CD4-positive, alpha-beta T cell treated with Interleukin-15 for 4 hours (primary cell): ENCODE measurements around the gene TRAK1.
"Not testable (repeated sequence)": the region's sequence is repeated elsewhere in the genome, so short reads cannot be mapped to it uniquely, and the experiment has no call there.

Experiments
- DNase-seq: peaks from one replicate; pipeline ENCODE4 v3.0.0-alpha.2; 2020; ENCODE audit warnings: low spot score

TRAK1 gene

GRCh38 chr3:42098171-42098570, 7.0 kb downstream of the TRAK1 start:
- no peak for DNase-seq

DNA sequence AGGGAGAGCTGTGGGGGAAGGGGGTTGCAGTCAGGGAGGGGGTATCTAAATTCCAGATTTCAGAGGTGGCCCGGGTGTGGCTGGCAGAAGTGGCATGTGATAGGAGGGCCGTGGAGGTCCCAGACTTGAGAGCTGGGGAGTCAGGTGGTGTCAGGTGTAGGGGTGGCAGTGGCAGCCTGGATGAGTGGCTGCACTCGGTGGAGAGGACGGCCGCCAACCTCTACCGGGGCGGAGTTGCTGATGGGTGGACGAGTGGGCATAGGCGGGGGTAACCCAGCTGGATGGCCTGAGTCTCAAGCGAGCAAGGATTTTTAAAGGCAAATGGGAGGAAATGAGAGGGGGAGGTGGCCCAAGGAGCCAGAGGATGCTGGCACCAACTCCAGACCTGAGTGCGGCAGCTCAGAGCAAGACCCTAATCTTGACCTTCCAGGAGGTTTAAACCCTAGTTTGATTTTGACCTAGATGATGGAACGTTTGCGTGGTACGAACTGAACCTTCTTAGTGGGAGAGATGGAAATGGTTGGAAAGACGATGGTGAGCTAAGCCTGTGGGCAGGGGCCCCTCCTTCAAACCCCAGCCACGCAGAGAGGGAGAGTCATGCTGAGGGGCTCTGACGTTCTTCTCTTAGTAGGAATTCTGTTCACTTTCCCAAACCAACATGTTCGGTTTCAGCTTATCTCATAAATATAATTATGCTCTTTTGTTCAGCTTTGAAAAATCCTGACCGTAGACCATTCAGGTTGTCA, 8.0 kb downstream of the TRAK1 start:
- no peak for DNase-seq

- no peak for DNase-seq
Measured at GRCh38 chr3:42101048-42101447, 9.9 kb downstream of the TRAK1 start.

- no peak for DNase-seq
Measured at GRCh38 chr3:42101481-42101880, 10.3 kb downstream of the TRAK1 start.

GRCh38 chr3:42102571-42102970, 11.4 kb downstream of the TRAK1 start:
- DNase-seq, result no peak

- DNase-seq, result not testable (repeated sequence)
Measured at GRCh38 chr3:42103921-42104665, 12.9 kb downstream of the TRAK1 start.

DNA sequence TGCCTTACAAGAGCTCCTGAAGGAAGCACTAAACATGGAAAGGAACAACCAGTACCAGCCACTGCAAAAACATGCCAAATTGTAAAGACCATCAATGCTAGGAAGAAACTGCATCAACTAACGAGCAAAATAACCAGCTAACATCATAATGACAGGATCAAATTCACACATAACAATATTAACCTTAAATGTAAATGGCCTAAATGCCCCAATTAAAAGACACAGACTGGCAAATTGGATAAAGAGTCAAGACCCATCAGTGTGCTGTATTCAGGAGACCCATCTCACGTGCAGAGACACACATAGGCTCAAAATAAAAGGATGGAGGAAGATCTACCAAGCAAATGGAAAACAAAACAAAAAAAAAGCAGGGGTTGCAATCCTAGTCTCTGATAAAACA, 14.8 kb downstream of the TRAK1 start:
- DNase-seq, result not testable (repeated sequence)

DNA sequence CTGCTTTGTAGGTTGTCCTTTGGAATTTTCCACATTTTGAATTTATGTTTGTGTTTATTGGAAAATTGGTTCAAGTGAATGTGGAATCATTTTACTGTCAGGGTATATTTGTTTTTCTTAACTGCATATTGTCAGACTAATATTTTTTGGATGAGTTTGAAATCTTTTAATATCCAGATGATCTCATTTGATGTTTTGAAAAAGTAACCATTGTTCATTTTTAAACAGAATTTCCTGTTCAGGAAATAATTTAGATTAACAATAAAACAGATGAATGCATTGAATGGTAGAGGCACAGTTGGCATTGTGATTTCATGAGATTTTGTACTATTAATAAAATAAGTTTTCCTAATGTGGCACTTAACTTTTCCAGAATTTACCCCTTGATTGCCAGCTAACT, 15.5 kb downstream of the TRAK1 start:
- DNase-seq, result no peak

GRCh38 chr3:42110631-42111030, 19.5 kb downstream of the TRAK1 start:
- DNase-seq, result no peak

DNA sequence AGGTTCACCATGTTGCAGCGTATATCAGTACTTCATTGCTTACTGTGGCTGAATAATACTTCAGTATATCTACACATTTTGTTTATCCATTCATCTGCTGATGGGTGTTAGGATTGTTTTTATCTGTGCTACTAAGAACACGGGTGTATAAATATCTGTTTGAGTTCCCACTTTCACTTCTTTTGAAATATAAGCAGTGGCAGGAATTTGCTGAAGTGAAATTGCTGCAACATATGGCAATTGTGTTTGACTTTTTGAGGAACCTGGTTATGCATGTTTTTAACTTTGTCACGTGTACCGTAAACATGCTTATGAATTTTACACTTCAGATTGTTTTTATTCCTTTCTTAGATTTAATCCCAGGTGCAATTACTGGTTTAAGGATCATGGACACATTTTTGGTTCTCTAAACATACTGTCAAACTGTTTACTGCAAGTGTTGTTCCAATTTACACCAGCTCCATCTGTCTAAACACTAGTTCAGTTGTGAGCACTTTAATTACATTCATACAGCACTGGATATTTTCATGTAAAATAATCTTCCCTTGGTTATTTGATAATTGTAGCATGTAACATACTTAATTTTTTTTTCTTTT, 23.1 kb downstream of the TRAK1 start:
- no peak for DNase-seq

GRCh38 chr3:42115215-42115614, 24.1 kb downstream of the TRAK1 start:
- no peak for DNase-seq

DNA sequence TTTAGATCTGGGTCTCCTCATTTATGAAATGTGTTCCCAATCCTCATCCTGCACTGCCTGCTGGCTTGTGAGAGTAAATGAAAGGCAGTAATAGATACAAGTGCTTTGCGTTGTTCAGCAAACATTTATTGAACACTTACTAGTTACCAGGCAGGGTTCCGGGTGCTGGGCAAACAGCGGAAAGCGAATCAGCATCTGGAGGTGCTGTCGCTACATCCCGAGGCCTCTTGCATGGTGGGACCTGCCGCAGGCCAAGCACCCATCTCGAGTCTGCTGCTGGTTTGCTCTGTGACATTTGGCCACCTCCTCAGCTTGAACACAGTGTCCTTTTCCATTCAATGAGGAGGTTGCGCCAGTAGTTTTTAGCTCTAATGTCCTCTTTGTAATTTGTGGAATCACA, 24.8 kb downstream of the TRAK1 start:
- DNase-seq, result no peak

DNA sequence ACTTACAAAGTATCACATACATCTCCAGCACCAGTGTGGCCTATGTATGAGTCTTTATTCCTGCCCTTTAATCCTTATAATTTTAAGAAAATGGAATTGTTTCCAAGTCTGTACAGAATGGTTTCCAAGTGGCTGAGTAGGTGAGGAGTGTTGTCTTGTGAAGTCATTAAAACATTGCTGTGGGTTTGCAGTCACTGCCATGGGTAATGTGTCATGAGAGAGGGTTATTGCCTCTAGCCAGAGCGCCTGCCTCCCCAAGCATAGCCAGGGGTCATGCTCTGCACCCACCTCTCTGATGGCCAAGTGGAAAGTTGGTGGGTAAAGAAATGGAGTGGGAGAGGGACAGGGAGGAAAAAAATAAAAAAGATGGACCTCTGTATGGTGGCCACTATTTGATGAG, 25.3 kb downstream of the TRAK1 start:
- DNase-seq, result no peak

- no peak for DNase-seq
Measured at GRCh38 chr3:42117175-42118008, 26.2 kb downstream of the TRAK1 start.

- DNase-seq, result peak; percentile 9
Measured at GRCh38 chr3:42118762-42119361, 27.7 kb downstream of the TRAK1 start.

- no peak for DNase-seq
Measured at GRCh38 chr3:42119561-42120355, 28.6 kb downstream of the TRAK1 start.

- DNase-seq, result no peak
Measured at GRCh38 chr3:42120866-42121265, 29.7 kb downstream of the TRAK1 start.

DNA sequence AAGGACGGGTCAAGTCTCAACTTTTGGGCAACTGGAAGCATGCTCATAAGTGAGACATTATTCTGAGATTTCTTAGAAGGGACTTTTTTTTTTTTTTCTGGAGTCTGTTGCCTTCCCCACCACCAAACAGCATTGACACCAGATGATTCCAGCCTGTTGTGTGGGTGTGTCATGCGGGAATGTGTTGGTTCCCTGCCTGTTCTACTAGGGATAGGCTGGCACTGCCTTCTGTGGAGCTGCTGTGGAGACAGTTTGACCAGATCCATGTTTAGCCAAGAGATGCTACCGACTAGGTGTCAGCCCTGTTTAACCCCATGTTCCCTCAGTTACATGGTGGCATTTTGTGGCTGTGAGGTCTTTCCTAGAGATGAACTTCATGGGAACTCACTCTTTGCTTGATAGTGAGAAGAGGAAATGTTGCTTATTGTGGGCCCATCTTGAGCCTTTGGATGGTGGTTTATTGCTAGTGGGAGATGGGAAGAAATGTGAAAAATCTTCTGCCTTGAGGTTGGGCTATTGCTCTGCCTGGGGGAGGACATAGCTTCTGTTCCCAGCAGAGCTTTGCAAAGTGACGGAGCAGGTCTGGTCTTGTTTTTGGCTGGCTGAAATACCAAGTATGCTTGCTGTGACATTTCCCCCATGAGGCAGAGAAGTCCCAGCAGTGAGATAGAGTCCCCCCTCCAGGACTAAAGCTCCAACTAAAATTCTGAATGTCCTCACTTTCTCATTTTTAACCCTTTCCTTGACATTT, 31.3 kb downstream of the TRAK1 start:
- DNase-seq, result no peak

DNA sequence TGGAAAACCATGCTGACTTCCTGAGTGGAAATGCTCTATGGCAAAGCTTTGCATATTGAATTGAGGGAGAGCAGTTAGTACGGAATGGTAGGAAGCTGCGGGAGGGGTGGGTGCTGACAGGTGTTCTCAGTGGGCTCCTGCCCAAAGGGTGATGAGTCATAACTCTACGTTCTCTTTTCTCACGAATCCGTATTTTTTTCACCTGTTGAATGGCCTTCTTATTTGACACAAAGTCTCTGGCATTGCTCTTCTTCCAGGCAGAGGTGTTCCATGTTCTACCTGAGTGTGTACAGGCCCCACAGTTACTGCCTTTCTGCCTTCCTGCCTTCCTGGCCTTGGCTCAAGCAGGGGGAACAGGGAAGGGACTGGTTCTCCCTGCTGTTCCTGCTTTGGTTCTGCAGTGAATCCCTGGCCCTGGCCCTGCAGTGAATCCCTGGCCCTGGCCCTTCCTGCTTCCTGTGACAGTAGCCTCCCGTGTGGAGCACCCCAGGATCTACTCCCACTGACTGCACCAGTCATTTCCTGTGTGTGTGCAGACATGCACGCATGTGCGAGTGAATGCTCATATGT, 31.9 kb downstream of the TRAK1 start:
- no peak for DNase-seq
